Smooth muscle cell (in vitro differentiated cells): ENCODE data around the gene ATXN10. TPM values are rescaled to one million over a fixed set of nuclear protein-coding genes. Genes with fewer than 3 reads are reported as not detected.

Experiments
- DNase-seq: peaks from one replicate; lab custom pipeline; 2025; ENCODE audit not compliant: unreplicated experiment; lab: John Stamatoyannopoulos, UW
- H2AFZ ChIP-seq: fragments of 200-600 bp; sonication (generic); 2 replicates; pipeline ENCODE4 v1.6.0; 2016; ENCODE audit warnings: antibody characterized with exemption, low read depth, mild to moderate bottlenecking
- H3F3A ChIP-seq: fragments of 200-600 bp; sonication (generic); 2 replicates; pipeline ENCODE4 v1.6.0; 2017; ENCODE audit warnings: antibody characterized with exemption, low read depth
- H3K27ac ChIP-seq: fragments of 200-600 bp; sonication (generic); 2 replicates; pipeline ENCODE4 v1.5.1; 2016; ENCODE audit warnings: low read depth, mild to moderate bottlenecking
- H3K27me3 ChIP-seq: fragments of 200-600 bp; sonication (generic); 2 replicates; pipeline ENCODE4 v1.6.1; 2016; ENCODE audit warnings: low read depth, mild to moderate bottlenecking
- H3K36me3 ChIP-seq: fragments of 200-600 bp; sonication (generic); 2 replicates; pipeline ENCODE4 v1.5.1; 2016; ENCODE audit warnings: low read depth
- H3K4me1 ChIP-seq: fragments of 200-600 bp; sonication (generic); 2 replicates; pipeline ENCODE4 v1.5.1; 2016; ENCODE audit warnings: low read depth
- H3K4me2 ChIP-seq: fragments of 200-600 bp; sonication (generic); 2 replicates; pipeline ENCODE4 v1.6.0; 2016; ENCODE audit warnings: mild to moderate bottlenecking
- H3K4me3 ChIP-seq: fragments of 200-600 bp; sonication (generic); 2 replicates; pipeline ENCODE4 v1.5.1; 2016; ENCODE audit warnings: mild to moderate bottlenecking
- H3K79me2 ChIP-seq: fragments of 200-600 bp; sonication (generic); 2 replicates; pipeline ENCODE4 v1.6.0; 2016; ENCODE audit warnings: low read depth, mild to moderate bottlenecking
- H3K9ac ChIP-seq: fragments of 200-600 bp; sonication (generic); 2 replicates; pipeline ENCODE4 v1.6.0; 2016; ENCODE audit warnings: low read depth
- H3K9me3 ChIP-seq: fragments of 200-600 bp; sonication (generic); replicated peaks from 2 replicates; pipeline ENCODE4 v1.5.1; 2016; ENCODE audit warnings: low read depth
- H4K20me1 ChIP-seq: fragments of 200-600 bp; sonication (generic); 2 replicates; pipeline ENCODE4 v1.6.0; 2016; ENCODE audit warnings: low read depth
- WGBS: methylation state at CpG from one replicate; pipeline ENCODE4 v1.1.7; 2016; ENCODE audit warnings: low lambda C conversion rate; 5-methylcytosine and 5-hydroxymethylcytosine counted together
- polyA plus RNA-seq: library from polyadenylated mRNA; unstranded; fragments of >200 nt; fragmentation: Nextera tagmentation; extraction: Ambion mirVana; gene quantifications from 2 replicates; pipeline ENCODE4 v1.2.1, GENCODE V29; 2016
- total RNA-seq: library from RNA; depleted of rRNA; stranded (reverse); fragments of >200 nt; gene quantifications from 2 replicates; pipeline ENCODE4 v1.2.3, GENCODE V29; 2014
- TF ChIP-seq, protein P1 (sequence below): fragments of 200-600 bp; sonication (generic); IDR thresholded peaks from 2 replicates; pipeline ENCODE4 v1.5.1; 2017; ENCODE audit warnings: borderline replicate concordance, mild to moderate bottlenecking, antibody characterized with exemption; ENCODE audit not compliant: insufficient read depth, poor library complexity, severe bottlenecking

ATXN10 gene
- total and polyA plus RNA-seq, 2 experiments from 2014 or later, result 117 to 131 TPM

DNA sequence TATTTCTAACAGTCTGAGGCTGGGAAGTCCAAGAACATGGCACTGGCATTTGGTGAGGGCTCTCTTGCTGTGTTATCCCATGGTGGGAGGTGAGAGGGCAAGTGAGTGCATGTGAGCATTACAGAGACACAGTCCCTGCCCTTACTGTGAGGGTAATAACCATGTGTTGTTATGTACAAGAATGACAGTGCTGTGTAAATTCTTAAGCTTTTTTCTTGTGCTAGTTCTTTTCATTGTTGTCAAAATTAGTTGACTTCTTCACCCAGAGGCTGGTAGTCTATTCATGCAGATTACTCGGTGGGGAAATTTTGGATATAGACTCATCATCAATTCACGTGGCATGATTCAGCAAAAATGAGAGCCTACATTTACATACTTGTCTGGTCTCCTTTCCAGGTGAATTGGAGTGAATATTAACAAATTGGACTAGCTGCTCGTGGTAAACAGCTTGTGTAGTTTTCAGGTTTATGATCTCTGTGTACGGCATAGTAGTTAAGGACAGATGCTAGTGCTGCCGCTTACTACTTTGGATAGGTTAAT lies 49.3 kb downstream of the ATXN10 start:
- WGBS, result 98% methylated on average over 5 of the region's 5 CpGs

DNA sequence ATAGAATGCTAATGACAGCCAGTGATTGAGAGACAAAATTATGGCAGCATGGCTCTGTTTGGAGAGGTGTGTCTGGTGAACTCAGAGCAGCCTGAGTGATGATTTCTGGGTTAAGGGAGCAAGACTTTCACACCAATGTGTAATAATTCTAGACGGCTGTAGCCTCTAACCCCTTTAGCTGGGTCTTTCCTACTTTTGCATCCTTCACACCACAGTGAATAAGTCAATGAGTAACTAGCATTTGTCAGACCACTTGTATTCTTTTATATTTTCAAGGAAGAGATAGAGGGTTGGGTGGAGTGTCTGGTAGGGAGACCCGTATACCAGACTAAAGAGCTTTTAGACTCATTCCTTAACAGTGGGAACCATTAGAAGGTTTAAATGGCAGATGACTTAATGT lies 50.4 kb downstream of the ATXN10 start:
- Histone ChIP-seq H3K4me2 (no peak overlapping the region), H3K36me3 (peaks cover 3% of the 10 kb centered on the region), H3K79me2 (peaks cover 83% of the 10 kb centered on the region), H4K20me1 (peaks cover 82% of the 10 kb centered on the region), H3K9ac (no peak overlapping the region), H3K4me3 (no peak overlapping the region), H3K27ac (no peak overlapping the region), H2AFZ (no peak overlapping the region), H3K4me1 (peaks cover 11% of the 10 kb centered on the region), H3K9me3 (no peaks in the 10 kb centered on the region), H3K27me3 (no peaks in the 10 kb centered on the region), H3F3A (peaks cover 3% of the 10 kb centered on the region)
- WGBS, result 82% methylated on average over 2 of the region's 2 CpGs
- DNase-seq, result no peak
- TF ChIP-seq, protein P1, sequence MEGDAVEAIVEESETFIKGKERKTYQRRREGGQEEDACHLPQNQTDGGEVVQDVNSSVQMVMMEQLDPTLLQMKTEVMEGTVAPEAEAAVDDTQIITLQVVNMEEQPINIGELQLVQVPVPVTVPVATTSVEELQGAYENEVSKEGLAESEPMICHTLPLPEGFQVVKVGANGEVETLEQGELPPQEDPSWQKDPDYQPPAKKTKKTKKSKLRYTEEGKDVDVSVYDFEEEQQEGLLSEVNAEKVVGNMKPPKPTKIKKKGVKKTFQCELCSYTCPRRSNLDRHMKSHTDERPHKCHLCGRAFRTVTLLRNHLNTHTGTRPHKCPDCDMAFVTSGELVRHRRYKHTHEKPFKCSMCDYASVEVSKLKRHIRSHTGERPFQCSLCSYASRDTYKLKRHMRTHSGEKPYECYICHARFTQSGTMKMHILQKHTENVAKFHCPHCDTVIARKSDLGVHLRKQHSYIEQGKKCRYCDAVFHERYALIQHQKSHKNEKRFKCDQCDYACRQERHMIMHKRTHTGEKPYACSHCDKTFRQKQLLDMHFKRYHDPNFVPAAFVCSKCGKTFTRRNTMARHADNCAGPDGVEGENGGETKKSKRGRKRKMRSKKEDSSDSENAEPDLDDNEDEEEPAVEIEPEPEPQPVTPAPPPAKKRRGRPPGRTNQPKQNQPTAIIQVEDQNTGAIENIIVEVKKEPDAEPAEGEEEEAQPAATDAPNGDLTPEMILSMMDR, result no peak

More for the DNA sequence above, 49.3 kb downstream of the ATXN10 start:
- Histone ChIP-seq H3K9me3 (no peaks in the 10 kb centered on the region), H3K36me3 (peaks cover 3% of the 10 kb centered on the region), H3F3A (peaks cover 3% of the 10 kb centered on the region), H3K27me3 (no peaks in the 10 kb centered on the region), H3K79me2 (peaks cover 82% of the 10 kb centered on the region), H3K9ac (no peak overlapping the region), H3K27ac (peak overlapping the region; percentile 3), H3K4me2 (no peak overlapping the region), H3K4me3 (no peak overlapping the region), H4K20me1 (peaks cover 82% of the 10 kb centered on the region), H3K4me1 (peaks cover 11% of the 10 kb centered on the region), H2AFZ (no peak overlapping the region)
- DNase-seq, result no peak
- TF ChIP-seq, protein P1, result no peak

DNA sequence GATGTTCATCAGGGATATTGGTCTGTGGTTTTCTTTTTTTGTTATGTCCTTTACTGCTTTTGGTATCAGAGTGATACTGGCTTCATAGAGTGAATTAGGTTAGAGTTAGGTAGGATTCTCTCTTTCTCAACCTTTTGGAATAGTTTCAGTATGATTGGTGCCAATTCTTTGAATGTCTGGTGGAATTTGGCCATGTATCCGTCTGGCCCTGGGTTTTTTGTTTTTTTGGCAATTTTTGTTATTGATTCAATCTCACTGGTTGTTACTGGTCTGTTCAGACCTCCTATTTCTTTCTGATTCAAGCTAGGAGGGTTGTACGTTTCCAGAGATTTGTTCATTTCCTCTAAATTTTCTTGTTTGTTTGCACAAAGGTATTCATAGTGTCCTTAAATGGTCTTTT lies 54.4 kb downstream of the ATXN10 start:
- no peak overlapping the region for H3K9ac ChIP-seq
- no peaks in the 10 kb centered on the region for H3K36me3 ChIP-seq
- no peak overlapping the region for H3K4me2 ChIP-seq
- peaks cover 80% of the 10 kb centered on the region for H3K79me2 ChIP-seq
- no peaks in the 10 kb centered on the region for H3K9me3 ChIP-seq
- no peak for DNase-seq
- H3F3A ChIP-seq, result peaks cover 15% of the 10 kb centered on the region
- no peak overlapping the region for H3K27ac ChIP-seq
- peaks cover 84% of the 10 kb centered on the region for H4K20me1 ChIP-seq
- no peaks in the 10 kb centered on the region for H3K27me3 ChIP-seq
- H2AFZ ChIP-seq, result no peak overlapping the region
- H3K4me3 ChIP-seq, result no peak overlapping the region
- TF ChIP-seq, protein P1, result no peak
- 95% methylated on average over 2 of the region's 2 CpGs for WGBS
- H3K4me1 ChIP-seq, result no peaks in the 10 kb centered on the region
